A549 (cell line): ENCODE measurements around the gene PIK3CB. TPM values are rescaled to one million over a fixed set of nuclear protein-coding genes. Genes with fewer than 3 reads are reported as not detected.

ENCODE experiments used
- ATAC-seq, 2 experiments: fragments of 200-7000 bp in 1 of 2; fragments of >200 bp in 1 of 2; cut with Nextera tagmentation in 1 of 2; cut with Tn5 transposase in 1 of 2; 3 replicates each; pipeline versions ENCODE4 v1.8.0 to v1.9.1; 2018 to 2020; ENCODE audit warnings: mild to moderate bottlenecking in 1 of 2, moderate library complexity in 1 of 2
- CTCF ChIA-PET: fragments of 300-600 bp; sonication (Branson Sonifier 250); formaldehyde crosslinking; extraction: SDS; loops from one replicate; lab custom pipeline; 2021; ENCODE audit warnings: antibody characterized with exemption, inconsistent platforms; lab: Yijun Ruan, JAX
- POLR2A ChIA-PET: fragments of 350-600 bp; formaldehyde crosslinking; extraction: SDS; loops from one replicate; lab custom pipeline; 2021; ENCODE audit warnings: antibody characterized with exemption, inconsistent platforms; lab: Yijun Ruan, JAX
- DNase-seq, 2 experiments: peaks; one replicate each; pipeline versions ENCODE4 v3.0.0 to v3.0.0-alpha.2; 2011 to 2016; ENCODE audit warnings: low read depth in 1 of 2, low spot score in 1 of 2
- FAIRE-seq: peaks from 2 replicates; lab custom pipeline; 2011; peaks lifted over from hg19 to GRCh38; lab: Jason Lieb, UNC
- H3K27ac ChIP-seq, 2 experiments: fragments of >200 bp; sonication (Bioruptor Twin); formaldehyde crosslinking; 3 replicates each; pipeline ENCODE4 v1.5.1; 2016 to 2017
- H3K4me1 ChIP-seq: fragments of >200 bp; sonication (Bioruptor Twin); formaldehyde crosslinking; 3 replicates; pipeline ENCODE4 v1.6.1; 2016
- H3K4me2 ChIP-seq: fragments of >200 bp; sonication (Bioruptor Twin); formaldehyde crosslinking; 3 replicates; pipeline ENCODE4 v1.6.1; 2016
- H3K4me3 ChIP-seq: fragments of >200 bp; sonication (Bioruptor Twin); formaldehyde crosslinking; 3 replicates; pipeline ENCODE4 v1.5.1; 2016
- H3K9me3 ChIP-seq: fragments of >200 bp; sonication (Bioruptor Twin); formaldehyde crosslinking; 3 replicates; pipeline ENCODE4 v1.6.1; 2016
- BHLHE40 ChIP-seq: IDR thresholded peaks from 2 replicates; pipeline ENCODE4 v1.6.1; 2012; ENCODE audit warnings: low read depth, low read length, inconsistent platforms
- CBX8 ChIP-seq: fragments of 200-600 bp; sonication (generic); IDR thresholded peaks from 2 replicates; pipeline ENCODE4 v1.6.1; 2016
- EHF ChIP-seq: fragments of 250-450 bp; sonication (Bioruptor Pico); IDR thresholded peaks from 2 replicates; pipeline ENCODE4 v1.5.0; 2020; ENCODE audit warnings: mild to moderate bottlenecking
- FOSL2 ChIP-seq, 2 experiments: fragments of 450-650 bp in 1 of 2; fragments of >200 bp in 1 of 2; sonication (Bioruptor Twin) in 1 of 2; formaldehyde crosslinking; IDR thresholded peaks; 2 replicates each; pipeline versions ENCODE4 v1.5.0 to v1.6.1; 2016 to 2020; ENCODE audit warnings: mild to moderate bottlenecking in 1 of 2, moderate library complexity in 1 of 2
- GATA3 ChIP-seq: IDR thresholded peaks from 2 replicates; pipeline ENCODE4 v1.6.1; 2012; ENCODE audit warnings: borderline replicate concordance
- HDAC2 ChIP-seq: fragments of 200-600 bp; sonication (generic); IDR thresholded peaks from 2 replicates; pipeline ENCODE4 v1.6.1; 2016
- HEYL ChIP-seq: fragments of 250-450 bp; sonication (Bioruptor Pico); IDR thresholded peaks from 2 replicates; pipeline ENCODE4 v1.8.0; 2021; ENCODE audit warnings: mild to moderate bottlenecking, moderate library complexity
- HOXB13 ChIP-seq: fragments of 250-450 bp; sonication (Bioruptor Pico); IDR thresholded peaks from 2 replicates; pipeline ENCODE4 v1.5.0; 2020; ENCODE audit warnings: low read depth, mild to moderate bottlenecking, moderate library complexity
- JUNB ChIP-seq: fragments of >200 bp; sonication (Bioruptor Twin); formaldehyde crosslinking; IDR thresholded peaks from 2 replicates; pipeline ENCODE4 v1.6.1; 2016
- MAFK ChIP-seq: fragments of 450-650 bp; IDR thresholded peaks from 2 replicates; pipeline ENCODE4 v1.6.1; 2014; ENCODE audit not compliant: partially characterized antibody
- MYC ChIP-seq: IDR thresholded peaks from 2 replicates; pipeline ENCODE4 v1.6.1; 2012; ENCODE audit warnings: mild to moderate bottlenecking, inconsistent platforms, low read length, improper control_type of control experiment, borderline replicate concordance
- NFE2L2 ChIP-seq: fragments of 150-350 bp; conservative IDR thresholded peaks from 2 replicates; pipeline ENCODE4 v1.6.1; 2014; ENCODE audit warnings: low read length
- NPAS2 ChIP-seq: fragments of 250-450 bp; sonication (Bioruptor Pico); IDR thresholded peaks from 2 replicates; pipeline ENCODE4 v1.8.0; 2022; ENCODE audit warnings: mild to moderate bottlenecking, moderate library complexity, borderline replicate concordance
- PHF8 ChIP-seq: fragments of 200-600 bp; sonication (generic); IDR thresholded peaks from 2 replicates; pipeline ENCODE4 v1.6.1; 2016; ENCODE audit warnings: low read depth, mild to moderate bottlenecking, antibody characterized with exemption, moderate library complexity, borderline replicate concordance
- POLR2AphosphoS2 ChIP-seq: conservative IDR thresholded peaks from 2 replicates; pipeline ENCODE4 v1.6.1; 2012; ENCODE audit warnings: low read length, improper control_type of control experiment, inconsistent platforms
- RARB ChIP-seq: fragments of 250-450 bp; sonication (Bioruptor Pico); IDR thresholded peaks from 2 replicates; pipeline ENCODE4 v1.8.0; 2021; ENCODE audit warnings: mild to moderate bottlenecking, moderate library complexity
- ZC3H11A ChIP-seq: fragments of 450-650 bp; IDR thresholded peaks from 2 replicates; pipeline ENCODE4 v1.6.1; 2014; ENCODE audit warnings: antibody characterized with exemption, mild to moderate bottlenecking
- ZNF302 ChIP-seq: fragments of 250-450 bp; sonication (Bioruptor Pico); IDR thresholded peaks from 2 replicates; pipeline ENCODE4 v1.9.0; 2021; ENCODE audit warnings: inconsistent platforms, mild to moderate bottlenecking, moderate library complexity
- ZSCAN20 ChIP-seq: fragments of 250-450 bp; sonication (Bioruptor Pico); IDR thresholded peaks from 2 replicates; pipeline ENCODE4 v1.8.0; 2022; ENCODE audit warnings: mild to moderate bottlenecking, moderate library complexity
- WGBS: methylation state at CpG from one replicate; pipeline ENCODE4 v1.1.6; 2017; ENCODE audit errors: missing lambda C conversion rate; 5-methylcytosine and 5-hydroxymethylcytosine counted together
- polyA plus RNA-seq, 4 experiments: library from polyadenylated mRNA; depleted of rRNA in 3 of 4; stranded (reverse); fragments of >200 nt; fragmentation: RNase III in 1 of 4; extraction: RNeasy Plus Mini Kit Qiagen cat#74134 plus additional on column Dnase treatment in 1 of 4; gene quantifications; 2 replicates in 3 of 4; 3 replicates in 1 of 4; pipeline ENCODE4 v1.2.3, GENCODE V29; 2011 to 2017
- TF ChIP-seq, protein P1 (sequence below): fragments of 150-350 bp; IDR thresholded peaks from 2 replicates; pipeline ENCODE4 v1.6.1; 2014; ENCODE audit warnings: low read depth, mild to moderate bottlenecking, low read length
- TF ChIP-seq, protein P2 (sequence below): fragments of 250-450 bp; sonication (Bioruptor Pico); IDR thresholded peaks from 2 replicates; pipeline ENCODE4 v1.5.0; 2021; ENCODE audit warnings: mild to moderate bottlenecking, moderate library complexity, borderline replicate concordance

PIK3CB gene
- polyA plus RNA-seq, 2 of the 4 experiments (the other 2 are of a cell fraction), result 20.7 to 23.3 TPM

DNA sequence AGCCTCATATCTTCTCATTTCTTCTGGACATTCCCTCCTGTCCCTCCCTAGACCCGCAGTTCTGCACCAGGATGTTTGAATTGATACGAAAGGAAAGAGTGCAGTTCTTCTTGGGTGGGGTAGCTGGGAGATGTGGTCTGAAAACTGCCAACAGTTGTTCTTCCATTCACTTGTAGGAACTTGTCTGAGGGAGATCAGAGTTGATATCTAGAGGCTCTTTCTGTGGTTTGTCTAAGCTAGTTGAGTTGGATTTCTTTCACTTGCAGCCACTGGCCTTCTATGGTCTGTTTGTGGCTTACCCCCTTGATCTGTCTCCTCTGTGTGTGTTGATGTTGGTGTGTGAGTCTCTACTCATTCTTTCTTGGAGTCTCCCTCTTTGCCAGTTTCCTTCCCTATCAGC, 42.5 kb upstream of the PIK3CB start:
- DNase-seq (no peak), FAIRE-seq (no peak), ATAC-seq (no peak)
- WGBS, result 77% methylated on average over 2 of the region's 2 CpGs
- POLR2A ChIA-PET, result no interaction called here
- TF ChIP-seq MAFK (no peak), ZC3H11A (no peak), NFE2L2 (no peak)
- Histone ChIP-seq H3K4me3 (no peak overlapping the region), H3K4me2 (no peak overlapping the region), H3K9me3 (no peaks in the 10 kb centered on the region; the same call in 2 of the 3 replicates), H3K4me1 (no peaks in the 10 kb centered on the region), H3K27ac (no peak overlapping the region)
- CTCF ChIA-PET, result interaction anchor here (1.5 kb wide), 1 partner anchor 38 kb away, joined by 4 read pairs; no protein-coding TSS in a partner anchor

DNA sequence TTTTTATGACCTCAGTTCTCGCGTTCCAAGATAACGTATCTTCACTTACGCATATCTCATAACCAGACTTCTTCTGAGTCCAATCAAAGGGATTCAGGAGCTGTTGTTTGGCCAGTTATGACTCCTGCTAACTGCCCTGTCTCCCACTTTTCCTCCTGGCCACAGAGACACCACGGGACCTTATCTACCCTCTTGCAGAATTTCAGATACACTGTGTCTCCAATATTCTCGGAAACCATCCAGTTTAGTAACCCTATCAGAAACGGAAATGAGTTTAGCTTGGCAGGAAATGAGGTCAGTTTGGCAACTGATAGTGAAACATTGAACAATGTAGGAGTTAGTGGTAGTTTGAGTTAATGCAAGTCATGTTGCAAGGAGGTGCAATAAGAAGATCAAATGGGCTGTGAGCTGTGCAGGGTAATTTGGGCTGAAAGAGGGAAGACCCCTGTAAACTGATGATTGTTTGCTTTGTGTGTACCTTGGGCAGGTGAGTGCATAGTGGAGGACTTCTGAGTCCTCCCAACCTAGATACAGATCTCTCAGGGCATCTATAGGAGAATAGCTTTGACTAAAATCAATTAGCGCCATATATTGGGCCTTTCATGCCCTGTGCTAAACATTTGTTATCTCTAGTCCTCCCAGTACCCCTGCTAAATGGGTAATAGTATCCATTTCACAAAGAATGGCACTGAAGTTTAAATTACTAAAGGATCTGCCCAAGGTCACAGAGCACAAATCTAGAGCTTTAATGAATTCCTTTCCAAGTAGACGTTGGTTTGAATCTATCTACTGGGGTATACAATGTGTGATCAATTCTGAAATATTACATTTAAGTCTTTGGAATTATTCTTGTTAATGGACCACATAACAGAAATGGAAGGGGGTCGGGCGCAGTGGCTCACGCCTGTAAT, 41.3 kb upstream of the PIK3CB start:
- Histone ChIP-seq H3K4me3 (no peak overlapping the region), H3K4me1 (no peaks in the 10 kb centered on the region), H3K4me2 (no peak overlapping the region), H3K27ac (no peak overlapping the region), H3K9me3 (no peaks in the 10 kb centered on the region; the same call in 2 of the 3 replicates)
- DNase-seq, result no peak
- TF ChIP-seq GATA3, result no peak
- TF ChIP-seq, protein P1, sequence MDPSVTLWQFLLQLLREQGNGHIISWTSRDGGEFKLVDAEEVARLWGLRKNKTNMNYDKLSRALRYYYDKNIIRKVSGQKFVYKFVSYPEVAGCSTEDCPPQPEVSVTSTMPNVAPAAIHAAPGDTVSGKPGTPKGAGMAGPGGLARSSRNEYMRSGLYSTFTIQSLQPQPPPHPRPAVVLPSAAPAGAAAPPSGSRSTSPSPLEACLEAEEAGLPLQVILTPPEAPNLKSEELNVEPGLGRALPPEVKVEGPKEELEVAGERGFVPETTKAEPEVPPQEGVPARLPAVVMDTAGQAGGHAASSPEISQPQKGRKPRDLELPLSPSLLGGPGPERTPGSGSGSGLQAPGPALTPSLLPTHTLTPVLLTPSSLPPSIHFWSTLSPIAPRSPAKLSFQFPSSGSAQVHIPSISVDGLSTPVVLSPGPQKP, result no peak
- no peak for TF ChIP-seq JUNB
- no peak for TF ChIP-seq ZNF302
- TF ChIP-seq MYC, result no peak
- TF ChIP-seq CBX8, result no peak
- no peak for TF ChIP-seq MAFK
- TF ChIP-seq HEYL (CRISPR knock-in tag), result no peak
- TF ChIP-seq HDAC2, result no peak
- TF ChIP-seq EHF, result no peak
- no peak for TF ChIP-seq FOSL2 (IDR thresholded peaks at IDR 0.05)
- TF ChIP-seq FOSL2 (CRISPR knock-in tag; IDR thresholded peaks at IDR 0.05), result no peak
- no peak for TF ChIP-seq RARB
- no peak for TF ChIP-seq POLR2AphosphoS2
- no peak for TF ChIP-seq HOXB13
- no peak for TF ChIP-seq NPAS2 (CRISPR knock-in tag)
- no peak for TF ChIP-seq PHF8
- TF ChIP-seq BHLHE40, result no peak
- no peak for TF ChIP-seq ZSCAN20
- TF ChIP-seq, protein P2, sequence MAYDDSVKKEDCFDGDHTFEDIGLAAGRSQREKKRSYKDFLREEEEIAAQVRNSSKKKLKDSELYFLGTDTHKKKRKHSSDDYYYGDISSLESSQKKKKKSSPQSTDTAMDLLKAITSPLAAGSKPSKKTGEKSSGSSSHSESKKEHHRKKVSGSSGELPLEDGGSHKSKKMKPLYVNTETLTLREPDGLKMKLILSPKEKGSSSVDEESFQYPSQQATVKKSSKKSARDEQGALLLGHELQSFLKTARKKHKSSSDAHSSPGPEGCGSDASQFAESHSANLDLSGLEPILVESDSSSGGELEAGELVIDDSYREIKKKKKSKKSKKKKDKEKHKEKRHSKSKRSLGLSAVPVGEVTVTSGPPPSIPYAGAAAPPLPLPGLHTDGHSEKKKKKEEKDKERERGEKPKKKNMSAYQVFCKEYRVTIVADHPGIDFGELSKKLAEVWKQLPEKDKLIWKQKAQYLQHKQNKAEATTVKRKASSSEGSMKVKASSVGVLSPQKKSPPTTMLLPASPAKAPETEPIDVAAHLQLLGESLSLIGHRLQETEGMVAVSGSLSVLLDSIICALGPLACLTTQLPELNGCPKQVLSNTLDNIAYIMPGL, result no peak
- no peak for FAIRE-seq
- POLR2A ChIA-PET, result no interaction called here
- CTCF ChIA-PET, result interaction anchor here (0.6 to 1.5 kb wide), 3 partner anchors 40 to 41 kb away, joined by 3 to 4 read pairs (median 4); no protein-coding TSS in a partner anchor
- ATAC-seq, result no peak
- WGBS, result 73% methylated on average over 12 of the region's 12 CpGs
